ENCODE data around the gene C1QTNF9B. TPM values are rescaled to one million over a fixed set of nuclear protein-coding genes. Genes with fewer than 3 reads are reported as not detected.
"Not testable (repeated sequence)": the region's sequence is repeated elsewhere in the genome, so short reads cannot be mapped to it uniquely, and the experiment has no call there.

Gene C1QTNF9B
- total RNA-seq, 1 donor from 2014 or later = not detected

GRCh38 chr13:23889615-23890607 lies 7.4 kb downstream of the C1QTNF9B start:
- FAIRE-seq (no peak), DNase-seq (ENCODE audit: low read depth) (peak; percentile 33)
- H3K27me3 ChIP-seq (ENCODE audit: control insufficient read depth, insufficient read depth, low read length) = no peaks in the 10 kb centered on the region
- peak; percentile 35 for TF ChIP-seq CTCF (IDR thresholded peaks at IDR 0.05; ENCODE audit: insufficient read depth, low read length, severe bottlenecking)
- H3K36me3 ChIP-seq (ENCODE audit: control insufficient read depth, insufficient read depth, low read length) = no peaks in the 10 kb centered on the region
- peak overlapping the region; percentile 82 for H3K4me3 ChIP-seq (ENCODE audit: low read depth, low read length)

GRCh38 chr13:23888658-23889614 lies 8.4 kb downstream of the C1QTNF9B start, which contains the start of gene MIPEP:
MIPEP (minus strand) TSS chr13:23889400; CDS start chr13:23889320, 80 bp downstream.
- no peaks in the 10 kb centered on the region for H3K36me3 ChIP-seq (ENCODE audit: control insufficient read depth, insufficient read depth, low read length)
- H3K4me3 ChIP-seq (ENCODE audit: low read depth, low read length) = peak within 1 kb of the TSS; percentile 82
- TF ChIP-seq CTCF (IDR thresholded peaks at IDR 0.05; ENCODE audit: insufficient read depth, low read length, severe bottlenecking) = peak; percentile 67
- FAIRE-seq (no peak), DNase-seq (ENCODE audit: low read depth) (peak; percentile 86)
- no peaks in the 10 kb centered on the region for H3K27me3 ChIP-seq (ENCODE audit: control insufficient read depth, insufficient read depth, low read length)

- H3K27me3 ChIP-seq (ENCODE audit: control insufficient read depth, insufficient read depth, low read length); H3K36me3 ChIP-seq (ENCODE audit: control insufficient read depth, insufficient read depth, low read length); DNase-seq (ENCODE audit: low read depth); H3K4me3 ChIP-seq (ENCODE audit: low read depth, low read length); FAIRE-seq: not testable (repeated sequence)
Observed at GRCh38 chr13:23884361-23884760, 12.9 kb downstream of the C1QTNF9B start.

DNA sequence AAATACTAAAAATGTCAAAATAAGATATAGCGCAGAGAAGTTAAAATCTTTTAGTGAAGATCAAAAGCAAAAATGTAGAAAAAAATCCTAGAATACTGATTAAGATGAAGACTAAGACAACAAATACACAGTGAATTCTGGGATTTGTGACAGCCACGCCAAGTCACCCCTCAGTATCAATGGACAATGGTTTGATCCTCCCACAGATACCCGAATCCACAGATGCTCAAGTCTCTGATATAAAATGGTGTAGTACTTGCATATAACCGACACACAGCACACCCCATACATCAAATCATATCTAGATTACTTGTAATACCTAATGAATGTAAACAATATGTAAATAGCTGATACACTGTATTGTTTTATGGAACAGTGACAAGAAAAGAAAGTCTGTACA lies 14.0 kb downstream of the C1QTNF9B start:
- no peak for TF ChIP-seq CTCF (IDR thresholded peaks at IDR 0.05; ENCODE audit: insufficient read depth, low read length, severe bottlenecking)
- H3K36me3 ChIP-seq (ENCODE audit: control insufficient read depth, insufficient read depth, low read length) = peaks cover 1% of the 10 kb centered on the region
- no peak for DNase-seq (ENCODE audit: low read depth)
- no peak for FAIRE-seq
- no peak overlapping the region for H3K4me3 ChIP-seq (ENCODE audit: low read depth, low read length)
- H3K27me3 ChIP-seq (ENCODE audit: control insufficient read depth, insufficient read depth, low read length) = no peaks in the 10 kb centered on the region

- peak; percentile 47 for FAIRE-seq
- H3K36me3 ChIP-seq (ENCODE audit: control insufficient read depth, insufficient read depth, low read length); H3K27me3 ChIP-seq (ENCODE audit: control insufficient read depth, insufficient read depth, low read length); DNase-seq (ENCODE audit: low read depth); H3K4me3 ChIP-seq (ENCODE audit: low read depth, low read length): not testable (repeated sequence)
Observed at GRCh38 chr13:23881402-23881800, 15.9 kb downstream of the C1QTNF9B start.

DNA sequence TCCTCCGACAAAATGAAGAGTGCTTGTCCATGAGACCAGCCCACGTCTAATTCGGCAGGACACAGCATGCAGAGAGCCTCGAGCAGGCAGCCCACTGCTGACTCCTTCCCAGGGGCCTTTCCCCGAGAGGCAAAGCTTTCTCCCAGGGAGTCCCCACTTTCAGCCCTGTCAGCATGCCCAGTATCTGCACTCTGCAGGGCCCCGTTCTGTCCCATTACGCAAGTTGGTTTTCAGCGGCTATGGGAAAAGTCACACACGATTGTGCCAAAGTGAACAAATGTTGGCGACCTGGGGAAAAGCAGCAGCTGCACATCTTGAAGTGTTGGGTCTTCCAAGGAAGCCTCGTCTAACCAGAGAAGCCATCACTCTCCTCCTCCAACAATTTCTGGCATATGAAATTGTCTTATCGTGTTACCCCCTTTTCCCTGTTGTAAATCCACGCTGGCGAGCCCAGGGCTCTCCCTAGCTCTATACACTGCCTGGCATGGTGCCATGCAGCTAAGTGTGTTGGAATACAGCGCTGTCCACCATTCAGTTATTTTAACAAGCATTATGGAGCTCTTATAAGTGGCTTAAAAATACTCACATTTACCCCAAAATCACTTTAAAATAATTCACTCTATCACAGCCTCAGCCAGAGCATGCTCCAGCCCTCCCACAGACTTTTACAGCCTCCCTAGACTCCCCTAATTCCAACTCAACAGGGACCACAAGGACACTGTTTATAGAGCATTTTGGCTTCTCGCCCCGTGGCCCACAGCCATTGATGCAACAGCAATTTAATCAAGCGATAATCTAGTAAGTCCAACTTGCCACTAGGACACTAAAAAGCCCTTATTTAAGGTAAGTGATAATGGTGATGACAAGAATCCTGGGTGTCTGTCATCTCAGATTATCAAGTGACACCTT lies 16.6 kb downstream of the C1QTNF9B start:
- FAIRE-seq = peak; percentile 93
- not testable (repeated sequence) for H3K27me3 ChIP-seq (ENCODE audit: control insufficient read depth, insufficient read depth, low read length); H3K4me3 ChIP-seq (ENCODE audit: low read depth, low read length); DNase-seq (ENCODE audit: low read depth); H3K36me3 ChIP-seq (ENCODE audit: control insufficient read depth, insufficient read depth, low read length)

Measured in bronchial epithelial cell (primary cell).